Fibroblast of villous mesenchyme (primary cell): Measurements from ENCODE around the gene ARL6IP1. TPM values are rescaled to one million over a fixed set of nuclear protein-coding genes. Genes with fewer than 3 reads are reported as not detected.
"Not testable (repeated sequence)": the region's sequence is repeated elsewhere in the genome, so short reads cannot be mapped to it uniquely, and the experiment has no call there.

Experiments used
- DNase-seq: peaks from one replicate; pipeline ENCODE4 v3.0.0-alpha.2; 2010; ENCODE audit warnings: low read depth
- H3K4me3 ChIP-seq: 2 replicates; pipeline ENCODE4 v1.5.1; 2011; ENCODE audit warnings: low read depth, mild to moderate bottlenecking, low read length
- CTCF ChIP-seq: IDR thresholded peaks from 2 replicates; pipeline ENCODE4 v1.5.1; 2012; ENCODE audit warnings: low read depth, mild to moderate bottlenecking, low read length; ENCODE audit not compliant: insufficient read depth
- total RNA-seq: library from RNA; depleted of rRNA; stranded (reverse); fragments of >200 nt; gene quantifications from 2 replicates; pipeline ENCODE4 v1.2.3, GENCODE V29; 2012

Gene ARL6IP1
- total RNA-seq, 1 donor, result 369 TPM

GRCh38 chr16:18789515-18789849, 11.9 kb downstream of the ARL6IP1 start:
- no peak for DNase-seq
- peak overlapping the region; percentile 98 for H3K4me3 ChIP-seq
- no peak for TF ChIP-seq CTCF

DNA sequence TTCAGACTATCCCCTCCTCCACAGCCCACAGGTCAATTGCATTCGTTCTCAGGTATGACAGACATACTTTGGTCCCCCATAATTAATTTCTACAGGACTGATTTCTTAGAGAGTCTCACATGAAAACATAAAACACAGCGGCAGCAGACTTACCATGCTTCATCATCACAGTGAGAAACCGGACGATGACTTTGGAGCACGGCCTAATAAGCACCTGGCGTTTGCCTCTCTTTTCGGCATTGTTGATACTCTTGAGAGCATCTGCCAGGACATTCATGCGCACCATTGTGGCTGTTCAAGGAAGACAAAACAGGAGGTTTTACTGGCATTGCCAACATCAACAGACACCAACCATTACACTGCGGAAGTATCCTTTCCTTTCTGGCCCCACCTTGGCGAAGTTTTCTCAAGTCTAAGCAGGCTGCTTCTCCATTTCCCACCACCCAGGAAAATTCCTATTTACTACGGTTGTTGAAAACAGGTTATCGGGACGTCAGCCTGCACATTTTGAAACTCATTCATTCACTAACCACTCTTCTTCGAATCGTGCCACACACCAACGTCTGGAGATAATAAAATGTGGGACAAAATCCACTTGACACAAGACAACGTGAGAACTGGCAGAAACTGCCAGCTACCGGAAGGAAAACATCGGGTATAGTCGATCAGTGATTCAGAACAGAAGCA, 12.4 kb downstream of the ARL6IP1 start:
- no peak for TF ChIP-seq CTCF
- DNase-seq, result no peak
- peak overlapping the region; percentile 98 for H3K4me3 ChIP-seq

DNA sequence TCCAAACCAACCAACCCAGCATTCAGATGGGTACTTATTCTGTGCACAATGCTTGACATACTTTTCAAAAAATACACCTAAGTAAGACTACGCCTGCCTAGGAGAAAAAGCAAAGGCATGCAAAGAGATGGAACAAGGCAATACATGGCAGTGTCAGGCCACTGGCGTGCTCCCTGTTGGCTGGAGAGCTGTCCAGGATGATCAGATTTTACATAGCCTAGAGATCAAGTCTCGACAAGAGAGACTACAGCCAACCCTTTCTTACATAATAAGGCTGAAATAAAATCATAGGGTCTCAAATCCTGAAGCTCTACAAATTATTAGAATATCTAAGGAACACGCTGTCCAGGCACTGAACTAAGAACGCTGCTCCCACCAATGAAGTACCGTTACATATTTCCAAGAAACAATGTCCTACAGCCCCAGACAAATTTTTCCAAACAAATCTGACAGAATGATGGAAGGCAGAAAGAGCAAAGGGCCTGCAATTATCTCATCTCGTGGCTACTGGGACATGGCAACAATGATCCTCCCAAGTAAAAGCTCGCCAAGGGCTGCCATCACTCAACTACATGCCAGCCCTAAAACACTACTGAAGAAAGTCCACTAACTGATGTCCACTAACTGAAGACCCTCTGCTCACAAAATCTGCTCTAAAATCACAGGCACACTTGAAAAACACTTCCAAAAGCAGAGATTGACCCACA, 16.3 kb downstream of the ARL6IP1 start:
- peak; percentile 21 for DNase-seq
- no peak for TF ChIP-seq CTCF
- no peak overlapping the region for H3K4me3 ChIP-seq

- TF ChIP-seq CTCF, result no peak
- H3K4me3 ChIP-seq, result no peak overlapping the region
- no peak for DNase-seq
Observed at GRCh38 chr16:18783430-18784341, 17.7 kb downstream of the ARL6IP1 start.

DNA sequence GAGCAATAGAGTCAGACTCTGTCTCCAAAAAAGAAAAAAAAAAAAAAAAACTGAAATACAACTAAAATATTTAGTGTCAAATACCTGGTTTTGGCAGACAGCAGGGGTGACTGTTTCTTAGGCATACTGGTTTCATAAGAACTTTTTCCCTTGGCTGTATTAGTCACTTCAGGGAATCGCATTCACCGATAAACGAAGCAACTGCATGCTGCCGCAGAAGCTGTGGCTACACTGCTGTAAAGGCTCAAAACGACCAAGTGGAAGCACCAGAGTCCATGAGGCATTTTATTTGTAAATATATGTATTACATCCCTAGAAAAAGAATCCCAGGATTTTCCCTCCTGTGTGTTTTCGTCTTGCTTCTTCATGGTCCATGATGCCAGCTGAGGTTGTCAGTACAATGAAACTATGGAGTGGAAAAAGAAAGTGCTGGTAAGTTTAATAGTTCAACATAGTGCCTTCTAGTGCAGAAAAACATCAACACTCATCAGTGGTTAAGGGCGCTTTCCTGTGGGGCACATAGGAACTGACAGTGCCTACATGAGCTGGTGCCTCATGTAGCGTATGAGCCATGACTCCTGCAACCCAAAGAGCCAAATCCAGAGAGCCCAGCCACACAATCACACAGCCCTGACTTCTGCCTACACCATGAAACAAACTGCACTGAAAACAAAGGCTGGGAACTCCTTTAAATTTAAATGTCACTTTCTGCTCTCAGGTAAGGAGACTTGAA, 18.5 kb downstream of the ARL6IP1 start:
- TF ChIP-seq CTCF, result no peak
- DNase-seq, result no peak
- no peak overlapping the region for H3K4me3 ChIP-seq

- not testable (repeated sequence) for H3K4me3 ChIP-seq, DNase-seq
Observed at GRCh38 chr16:18781232-18781631, 20.1 kb downstream of the ARL6IP1 start.

DNA sequence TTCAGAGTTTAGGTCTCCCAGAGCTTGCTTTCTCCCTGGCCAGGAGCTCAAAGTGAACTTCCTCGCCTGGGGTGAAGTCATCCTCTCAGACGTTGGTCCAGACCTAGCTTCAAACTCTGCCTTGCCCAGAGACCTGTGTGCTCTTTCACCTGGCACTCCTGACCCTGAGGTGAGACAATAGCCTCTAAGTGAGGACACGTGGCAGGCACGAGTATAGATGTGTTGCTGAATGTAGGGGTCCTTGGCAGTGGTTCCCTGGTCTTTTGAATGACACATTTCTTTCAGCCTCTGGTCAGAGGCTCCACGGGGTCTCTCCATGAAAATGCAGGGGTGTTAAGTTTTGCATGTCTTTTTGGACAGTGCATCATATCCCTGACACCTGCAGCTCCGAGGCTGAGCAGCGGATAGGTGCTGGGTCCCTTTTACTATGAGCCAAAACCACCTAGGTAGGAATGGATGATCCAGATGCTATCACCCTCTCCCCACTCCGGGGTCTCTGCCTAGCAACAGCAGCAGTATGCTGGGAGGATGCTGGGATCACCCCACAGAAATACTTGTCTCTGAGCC, 20.8 kb downstream of the ARL6IP1 start:
- not testable (repeated sequence) for DNase-seq, H3K4me3 ChIP-seq

DNA sequence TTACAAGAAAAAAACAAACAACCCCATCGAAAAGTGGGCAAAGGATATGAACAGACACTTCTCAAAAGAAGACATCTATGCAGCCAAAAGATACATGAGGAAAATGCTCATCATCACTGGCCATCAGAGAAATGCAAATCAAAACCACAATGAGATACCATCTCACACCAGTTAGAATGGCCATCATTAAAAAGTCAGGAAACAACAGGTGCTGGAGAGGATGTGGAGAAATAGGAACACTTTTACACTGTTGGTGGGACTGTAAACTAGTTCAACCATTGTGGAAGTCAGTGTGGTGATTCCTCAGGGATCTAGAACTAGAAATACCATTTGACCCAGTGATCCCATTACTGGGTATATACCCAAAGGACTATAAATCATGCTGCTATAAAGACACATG, 23.7 kb downstream of the ARL6IP1 start:
- DNase-seq, H3K4me3 ChIP-seq: not testable (repeated sequence)

- H3K4me3 ChIP-seq, DNase-seq: not testable (repeated sequence)
Observed at GRCh38 chr16:18776334-18776733, 25.0 kb downstream of the ARL6IP1 start.

DNA sequence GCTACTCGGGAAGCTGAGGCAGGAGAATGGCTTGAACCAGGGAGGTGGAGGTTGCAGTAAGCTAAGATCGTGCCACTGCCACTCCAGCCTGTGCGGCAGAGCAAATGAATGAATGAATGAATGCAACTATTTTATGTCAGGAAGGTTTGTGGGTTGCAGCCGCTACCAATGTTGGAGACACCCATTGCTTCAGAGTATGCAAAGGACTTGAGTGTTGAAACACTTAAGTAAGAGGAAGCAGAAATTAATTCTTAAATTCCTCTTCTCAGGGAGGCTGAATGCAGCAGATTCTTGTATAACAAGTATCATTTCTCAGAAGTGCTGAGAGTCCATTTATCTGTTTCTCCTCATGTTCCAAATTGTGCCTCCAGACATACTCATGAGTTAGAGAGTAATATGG, 26.7 kb downstream of the ARL6IP1 start:
- H3K4me3 ChIP-seq, DNase-seq: not testable (repeated sequence)

GRCh38 chr16:18772171-18772570, 29.2 kb downstream of the ARL6IP1 start:
- not testable (repeated sequence) for H3K4me3 ChIP-seq, DNase-seq
